Activated naive CD8-positive, alpha-beta T cell treated with anti-CD3 and anti-CD28 coated beads, Interleukin-2, amount 50 U/mL, for 16 hours (primary cell): Measurements from ENCODE around the gene DDB1.
"Not testable (repeated sequence)": the region's sequence is repeated elsewhere in the genome, so short reads cannot be mapped to it uniquely, and the experiment has no call there.

Experiments
- DNase-seq: peaks from one replicate; pipeline ENCODE4 v3.0.0-alpha.2; 2020; ENCODE audit warnings: low read depth, low spot score

Gene DDB1

GRCh38 chr11:61270354-61271076 is 62.4 kb downstream of the DDB1 start:
- DNase-seq: no peak

- no peak for DNase-seq
These were observed 64.2 kb downstream of the DDB1 start for GRCh38 chr11:61268588-61269250.

DNA sequence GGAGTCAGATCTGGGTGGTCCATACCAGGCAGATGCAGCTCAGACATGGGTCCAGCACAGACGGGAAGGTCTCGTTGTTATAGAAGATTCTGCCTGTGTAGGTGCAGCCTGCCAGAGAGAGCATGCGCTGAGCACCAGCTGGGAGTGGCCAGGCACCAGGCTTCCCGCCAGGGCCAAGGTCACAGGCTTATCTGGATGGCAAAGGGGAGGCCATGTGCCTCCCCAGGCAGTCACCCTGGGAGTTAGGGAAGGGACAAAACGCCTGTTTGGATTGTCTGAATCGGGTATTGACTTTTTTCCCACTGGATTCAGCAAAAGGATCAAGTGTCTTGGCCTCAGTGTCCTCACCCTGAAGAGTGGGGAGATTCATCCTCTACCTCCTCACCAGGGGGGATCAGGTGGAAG is 65.5 kb downstream of the DDB1 start:
- DNase-seq: no peak

DNA sequence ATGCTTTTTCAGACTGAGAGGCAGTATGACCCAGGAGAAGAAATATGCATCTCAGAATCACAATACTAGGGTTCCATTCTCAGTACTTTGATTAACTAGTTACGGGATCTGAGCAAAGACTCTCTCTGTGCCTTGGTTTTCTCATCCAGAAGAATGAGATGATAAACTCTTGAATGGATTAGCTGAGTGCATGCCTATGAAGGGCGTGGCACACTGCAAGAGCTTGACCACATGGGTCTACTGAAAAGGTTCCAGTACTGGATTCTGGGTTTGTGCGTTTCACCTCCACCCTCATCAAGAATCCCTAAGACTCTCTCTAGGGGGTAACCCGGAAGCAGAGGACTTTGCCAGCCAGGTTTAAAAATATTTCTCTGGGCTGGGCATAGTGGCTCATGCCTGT is 66.3 kb downstream of the DDB1 start:
- DNase-seq: no peak

- no peak for DNase-seq
These were observed 67.5 kb downstream of the DDB1 start for GRCh38 chr11:61265357-61265756.

GRCh38 chr11:61264795-61265194 is 68.1 kb downstream of the DDB1 start:
- no peak for DNase-seq

GRCh38 chr11:61264371-61264770 is 68.5 kb downstream of the DDB1 start:
- DNase-seq: no peak

DNA sequence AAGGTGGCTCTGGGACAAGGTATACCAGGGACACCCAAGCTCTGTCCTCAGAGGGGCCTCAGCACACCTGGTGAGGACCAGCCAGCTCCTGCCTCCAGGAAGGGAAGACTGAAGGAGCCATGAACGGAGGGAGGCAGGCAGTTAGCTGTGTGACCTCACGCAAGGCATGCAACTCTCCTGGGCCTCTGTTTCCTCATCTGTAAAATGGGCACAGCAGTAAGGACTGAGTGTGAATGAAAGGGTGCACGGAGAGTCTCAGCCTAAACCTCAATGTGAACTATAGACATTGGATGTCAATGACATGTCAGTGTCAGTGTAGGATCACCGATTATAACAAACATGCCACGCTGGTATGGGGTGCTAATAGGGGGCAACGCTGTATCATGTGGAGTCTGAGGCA is 73.5 kb downstream of the DDB1 start:
- no peak for DNase-seq

- no peak for DNase-seq
These were observed 74.4 kb downstream of the DDB1 start for GRCh38 chr11:61258546-61258945.

DNA sequence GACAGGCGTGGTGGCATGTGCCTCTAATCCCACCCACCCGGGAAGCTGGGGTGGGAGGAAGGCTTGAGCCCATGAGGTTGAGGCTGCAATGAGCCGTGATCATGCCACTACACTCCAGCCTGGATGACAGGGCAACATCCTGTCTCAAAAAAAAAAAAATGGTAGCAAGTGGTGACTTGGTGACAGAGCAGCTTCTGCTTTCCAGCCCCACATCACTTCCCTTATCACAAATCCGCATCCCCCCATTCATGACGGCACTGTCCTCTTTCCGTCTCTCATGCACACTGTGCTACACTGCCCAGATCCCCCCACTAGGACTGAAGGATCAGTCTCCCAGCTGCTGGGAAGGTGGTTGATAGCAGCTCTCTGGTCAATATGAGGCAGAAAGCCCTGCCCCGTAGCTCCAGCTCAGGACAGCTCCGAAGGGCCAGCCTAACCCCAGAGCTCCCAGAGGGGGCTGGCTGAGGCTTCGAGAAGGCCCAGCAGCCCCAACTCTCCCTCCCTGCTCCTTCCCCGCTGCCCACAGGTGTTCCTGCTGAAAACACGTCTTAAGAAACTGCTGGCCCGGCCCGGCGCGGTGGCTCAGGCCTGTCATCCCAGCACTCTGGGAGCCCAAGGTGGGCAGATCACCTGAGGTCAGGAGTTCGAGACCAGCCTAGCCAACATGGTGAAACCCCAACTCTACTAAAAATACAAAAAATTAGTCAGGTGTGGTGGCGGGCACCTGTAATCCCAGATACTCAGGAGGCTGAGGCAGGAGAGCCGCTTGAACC is 76.0 kb downstream of the DDB1 start:
- DNase-seq: no peak

- peak; percentile 26 for DNase-seq
These were observed 78.4 kb downstream of the DDB1 start for GRCh38 chr11:61254403-61255025.

GRCh38 chr11:61252332-61252731 is 80.6 kb downstream of the DDB1 start:
- not testable (repeated sequence) for DNase-seq

DNA sequence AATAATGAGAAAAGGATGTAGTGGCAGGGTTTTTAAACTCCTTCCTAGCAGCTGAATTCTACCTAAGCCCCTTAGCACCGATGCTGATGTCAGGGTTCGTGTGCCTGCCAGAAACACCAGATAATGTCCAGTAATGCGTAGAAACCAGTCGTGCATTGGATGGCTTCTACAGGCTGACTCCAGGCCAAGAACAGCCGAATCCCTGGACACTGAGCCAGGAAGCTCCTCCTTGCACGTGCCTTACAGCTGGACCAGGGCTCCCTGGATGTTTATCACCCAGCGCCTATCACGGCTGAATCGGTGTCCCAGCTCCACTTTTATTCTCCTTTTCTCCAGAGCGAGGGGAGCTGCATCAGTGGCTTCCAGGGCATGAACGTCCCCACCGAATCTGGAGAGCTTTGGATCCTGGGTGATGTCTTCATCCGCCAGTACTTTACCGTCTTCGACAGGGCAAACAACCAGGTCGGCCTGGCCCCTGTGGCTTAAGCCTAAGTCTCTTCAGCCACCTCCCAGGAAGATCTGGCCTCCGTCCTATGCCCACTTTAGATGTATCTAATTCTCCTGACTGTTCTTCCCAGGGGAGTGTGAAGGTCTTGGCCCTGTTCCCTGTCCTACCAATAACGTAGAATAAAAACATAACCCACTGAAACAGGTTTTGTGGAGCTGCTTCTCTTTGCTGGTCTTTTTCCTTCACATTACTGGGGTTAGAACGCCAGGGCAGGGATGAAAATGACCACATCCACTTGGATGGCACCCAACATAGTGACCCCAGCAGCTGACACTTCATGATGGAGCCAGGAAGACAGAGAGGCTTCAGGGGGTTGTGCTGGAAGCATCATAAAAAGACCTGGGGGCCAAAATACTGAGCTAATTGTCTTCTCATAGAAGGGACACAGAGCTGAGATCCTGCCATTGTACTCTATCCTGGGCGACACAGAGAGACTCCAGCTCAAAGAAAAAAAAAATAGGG is 81.8 kb downstream of the DDB1 start:
- DNase-seq: not testable (repeated sequence)
